HG02840 (cell line): ENCODE results near the gene CASK.

Experiments used
- ATAC-seq: cut with Tn5 transposase; IDR thresholded peaks from one replicate; pipeline ENCODE4 v1.9.1; 2021; ENCODE audit warnings: mild to moderate bottlenecking, moderate library complexity, moderate number of reproducible peaks; ENCODE audit not compliant: unreplicated experiment, low FRiP score

CASK gene

GRCh38 chrX:41917517-41917916 is 5.8 kb downstream of the CASK start:
- no peak for ATAC-seq

- ATAC-seq, result no peak
Measured at GRCh38 chrX:41913476-41913875, 9.9 kb downstream of the CASK start.

- no peak for ATAC-seq
Measured at GRCh38 chrX:41912923-41913322, 10.4 kb downstream of the CASK start.

GRCh38 chrX:41909068-41909467 is 14.3 kb downstream of the CASK start:
- no peak for ATAC-seq

- no peak for ATAC-seq
Measured at GRCh38 chrX:41906515-41907187, 16.7 kb downstream of the CASK start.

GRCh38 chrX:41903544-41903943 is 19.8 kb downstream of the CASK start:
- no peak for ATAC-seq

- no peak for ATAC-seq
Measured at GRCh38 chrX:41900321-41900720, 23.0 kb downstream of the CASK start.

GRCh38 chrX:41895826-41896225 is 27.5 kb downstream of the CASK start:
- no peak for ATAC-seq

GRCh38 chrX:41890026-41890423 is 33.3 kb downstream of the CASK start:
- ATAC-seq, result no peak

- no peak for ATAC-seq
Measured at GRCh38 chrX:41889317-41890025, 33.9 kb downstream of the CASK start.

GRCh38 chrX:41887691-41888090 is 35.7 kb downstream of the CASK start:
- no peak for ATAC-seq

- ATAC-seq, result no peak
Measured at GRCh38 chrX:41885724-41886123, 37.6 kb downstream of the CASK start.

GRCh38 chrX:41881166-41881565 is 42.2 kb downstream of the CASK start:
- ATAC-seq, result no peak

- ATAC-seq, result no peak
Measured at GRCh38 chrX:41877167-41877566, 46.2 kb downstream of the CASK start.

GRCh38 chrX:41875142-41875541 is 48.2 kb downstream of the CASK start:
- ATAC-seq, result no peak

GRCh38 chrX:41870719-41871151 is 52.6 kb downstream of the CASK start:
- ATAC-seq, result no peak

GRCh38 chrX:41868392-41868977 is 54.9 kb downstream of the CASK start:
- no peak for ATAC-seq

- ATAC-seq, result no peak
Measured at GRCh38 chrX:41863343-41864203, 59.8 kb downstream of the CASK start.

GRCh38 chrX:41862562-41863184 is 60.7 kb downstream of the CASK start:
- ATAC-seq, result no peak

GRCh38 chrX:41858161-41858775 is 65.1 kb downstream of the CASK start:
- no peak for ATAC-seq
